T-helper 2 cell treated with Interferon-gamma antibody and Interleukin-4, amounts not matched to agents 100 ng/mL and 5 ng/mL, for 36 hours (primary cell): ENCODE measurements around the gene ATP10A. TPM values are rescaled to one million over a fixed set of nuclear protein-coding genes. Genes with fewer than 3 reads are reported as not detected.
"Not testable (repeated sequence)": the region's sequence is repeated elsewhere in the genome, so short reads cannot be mapped to it uniquely, and the experiment has no call there.

Experiments
- intact Hi-C: fragments of 100-400 bp; cut with micrococcal nuclease; formaldehyde crosslinking; loops from one replicate; pipeline ENCODE4 v1.15.1; 2023
- total RNA-seq: library from RNA; stranded (reverse); gene quantifications from 2 replicates; pipeline ENCODE4 v1.2.3, GENCODE V29; 2022

The ATP10A gene
- total RNA-seq, 1 donor from 2014 or later: 60.2 TPM

DNA sequence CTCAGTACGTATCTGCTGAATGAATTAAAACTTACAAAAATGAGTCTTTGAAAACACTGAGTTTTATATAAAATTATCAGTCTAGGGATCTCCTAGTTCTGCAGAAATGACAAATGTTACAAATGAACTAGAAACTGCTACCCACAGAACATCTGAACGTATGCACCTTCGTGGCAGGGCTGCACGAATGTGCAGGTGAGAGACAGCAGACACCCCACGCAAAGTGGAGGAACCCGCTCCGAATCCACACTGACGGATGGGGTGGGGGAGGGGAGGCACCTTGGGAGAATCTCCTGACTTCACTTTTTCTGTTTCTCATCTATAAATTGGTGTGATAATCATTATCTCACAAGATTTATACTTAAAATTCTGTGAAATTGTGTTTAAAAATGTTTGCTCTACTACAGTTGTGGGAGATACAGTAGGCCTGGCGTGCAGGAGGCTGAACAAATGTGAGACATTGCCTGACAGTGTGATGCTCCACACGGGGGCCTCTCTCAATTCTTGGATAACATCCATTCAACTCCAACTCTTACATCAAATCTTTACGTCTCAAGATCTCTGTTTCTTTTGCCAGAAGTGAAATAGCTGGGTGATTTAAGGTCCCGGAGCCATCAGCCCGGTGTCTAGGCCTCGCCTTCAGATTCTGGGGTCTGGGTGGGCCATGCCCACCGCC, 86.9 kb downstream of the ATP10A start:
- intact Hi-C loops: no loop called here

- intact Hi-C loops: no loop called here
These were observed 87.7 kb downstream of the ATP10A start for GRCh38 chr15:25775317-25775912.

GRCh38 chr15:25774871-25775270, 88.3 kb downstream of the ATP10A start:
- intact Hi-C loops: no loop called here

DNA sequence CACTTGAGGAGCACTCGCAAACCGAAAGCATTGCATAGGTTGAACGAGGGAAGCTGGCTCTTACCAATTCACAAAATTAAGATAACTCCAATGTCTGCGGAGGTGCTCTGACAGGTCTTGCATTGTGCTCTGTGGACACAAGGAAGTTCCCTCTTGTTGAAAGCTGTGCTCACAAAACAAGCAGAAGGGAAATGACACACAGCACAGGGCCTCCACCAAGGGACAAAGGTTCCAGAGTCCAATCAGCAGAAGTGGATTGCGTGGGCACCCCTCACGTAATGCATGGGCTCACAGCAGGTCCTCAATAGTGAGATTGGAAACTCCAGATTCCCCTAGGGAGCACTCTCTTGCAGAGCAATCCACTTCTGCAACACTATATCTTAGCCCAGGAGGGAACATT, 89.9 kb downstream of the ATP10A start:
- intact Hi-C loops: no loop called here

DNA sequence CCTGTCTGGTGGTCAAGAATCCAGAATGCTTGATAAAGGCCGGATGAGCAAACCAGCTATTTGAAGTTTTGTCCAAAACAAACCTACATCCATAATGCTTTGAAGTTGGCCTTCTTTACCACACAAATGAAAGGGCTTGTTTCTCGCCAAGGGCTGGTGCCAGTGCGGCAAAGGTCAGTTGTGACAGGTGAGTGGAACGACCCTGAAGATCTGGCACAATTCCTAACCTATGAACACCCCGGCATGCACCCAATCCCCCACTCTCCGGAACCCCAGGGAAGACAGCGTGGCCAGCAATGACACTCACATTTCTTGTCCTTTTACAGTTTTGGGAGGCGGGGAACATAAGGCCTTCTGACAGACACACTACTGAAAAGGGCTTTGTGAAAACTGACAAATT, 90.6 kb downstream of the ATP10A start:
- intact Hi-C loops: no loop called here

DNA sequence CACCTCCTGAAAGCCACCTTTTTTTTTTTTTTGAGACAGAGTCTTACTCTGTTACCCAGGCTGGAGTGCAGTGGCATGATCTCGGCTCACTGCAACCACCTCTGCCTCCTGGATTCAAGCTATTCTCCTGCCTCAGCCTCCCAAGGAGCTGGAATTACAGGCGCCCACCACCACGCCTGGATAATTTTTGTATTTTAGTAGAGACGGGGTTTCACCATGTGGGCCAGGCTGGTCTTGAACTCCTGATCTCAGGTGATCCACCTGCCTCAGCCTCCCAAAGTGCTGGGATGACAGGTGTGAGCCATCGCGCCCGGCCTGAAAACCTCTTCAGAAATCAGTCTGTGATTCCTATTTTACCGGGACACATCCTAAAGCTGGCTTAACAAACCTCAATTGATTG, 91.4 kb downstream of the ATP10A start:
- intact Hi-C loops: not testable (repeated sequence)

GRCh38 chr15:25771338-25771706, 91.8 kb downstream of the ATP10A start:
- intact Hi-C loops: no loop called here

DNA sequence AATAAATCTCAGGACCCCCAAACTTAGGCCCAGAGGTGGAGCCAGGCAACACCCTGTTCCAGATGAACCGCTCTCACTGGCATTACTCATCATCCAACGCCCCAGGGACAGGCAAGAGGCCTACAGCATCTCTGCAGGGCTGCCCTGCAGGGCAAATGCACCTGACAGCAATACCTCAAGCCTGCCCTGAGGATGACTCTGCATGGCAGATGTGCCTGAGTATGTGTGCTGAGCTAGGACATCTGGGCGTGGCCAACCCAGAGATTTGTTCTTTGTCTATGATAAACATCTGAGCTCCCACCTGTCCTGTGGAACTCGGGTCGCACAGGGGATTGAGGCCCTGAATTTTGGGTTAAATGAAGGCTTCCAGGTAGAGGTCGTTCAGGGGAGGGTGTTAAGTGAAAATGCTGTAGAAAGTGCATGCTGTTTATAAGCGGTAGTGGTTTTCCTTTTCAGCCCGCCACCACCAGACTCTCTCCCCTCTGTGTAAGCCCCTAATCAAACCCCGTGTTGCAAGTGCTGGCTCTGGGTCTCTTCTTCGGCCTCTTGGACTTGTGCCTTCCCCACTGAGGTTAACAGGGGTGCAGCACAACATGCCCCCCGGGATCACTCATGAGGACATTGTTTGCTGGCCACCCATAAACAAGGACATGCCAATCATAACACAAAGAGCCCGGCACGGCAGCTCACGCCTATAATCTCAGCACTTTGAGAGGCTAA, 92.3 kb downstream of the ATP10A start:
- intact Hi-C loops: no loop called here

DNA sequence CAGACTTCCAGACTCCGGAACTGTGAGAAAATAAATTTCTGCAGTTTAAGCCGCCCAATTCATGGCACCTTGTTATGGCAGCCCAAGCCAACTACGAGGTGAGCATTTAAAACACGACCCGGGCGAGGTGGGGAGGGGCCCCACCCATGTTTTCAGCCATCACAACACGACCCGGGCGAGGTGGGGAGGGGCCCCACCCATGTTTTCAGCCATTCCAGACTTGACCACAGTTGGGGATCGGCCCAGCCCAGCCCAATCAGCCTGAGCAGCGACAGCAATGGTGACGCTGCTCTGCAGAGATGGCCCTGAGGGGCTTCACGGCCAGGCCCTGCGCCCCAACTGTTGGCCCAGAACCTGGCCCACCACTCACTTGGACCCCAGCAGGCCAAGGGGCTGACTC, 93.1 kb downstream of the ATP10A start:
- intact Hi-C loops: no loop called here

GRCh38 chr15:25768271-25768670, 94.9 kb downstream of the ATP10A start:
- intact Hi-C loops: no loop called here

DNA sequence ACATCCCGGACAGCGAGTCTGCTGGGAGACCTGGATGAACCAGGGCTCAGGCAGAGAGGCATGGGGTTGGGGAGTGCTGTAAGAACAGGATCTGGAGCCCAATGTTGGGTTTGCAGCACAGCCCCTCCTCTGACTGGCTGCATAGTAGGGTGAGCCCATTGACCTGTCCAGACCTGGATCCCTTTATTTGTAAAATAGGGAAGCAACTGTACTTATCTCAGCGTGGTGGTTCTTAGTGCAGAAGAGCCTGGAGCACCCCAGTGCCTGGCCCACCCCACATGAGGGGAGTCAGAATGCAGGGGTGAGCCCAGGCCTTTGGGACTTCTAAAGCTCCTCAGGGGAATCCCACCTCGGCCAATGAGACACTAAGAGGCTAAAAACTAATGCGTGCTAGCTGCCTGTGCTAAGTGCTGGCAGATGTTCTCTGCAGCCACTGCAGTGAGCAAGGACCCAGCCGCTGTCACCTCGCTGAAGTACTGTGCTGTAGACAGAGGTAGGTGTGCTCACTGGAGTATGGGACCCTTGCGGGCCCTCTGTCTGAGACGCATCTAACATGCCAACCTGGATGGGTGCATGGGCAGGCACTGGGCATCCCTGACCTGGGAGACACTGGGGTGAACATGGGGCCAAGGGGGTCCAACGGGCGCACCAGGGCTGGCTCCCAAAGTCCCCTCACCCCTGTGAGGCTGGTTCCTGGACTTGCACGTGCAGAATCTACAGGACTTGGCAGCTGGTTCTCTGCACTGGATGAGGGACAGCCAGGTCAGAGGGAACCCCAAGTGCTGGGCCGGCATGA, 95.6 kb downstream of the ATP10A start:
- intact Hi-C loops: no loop called here

DNA sequence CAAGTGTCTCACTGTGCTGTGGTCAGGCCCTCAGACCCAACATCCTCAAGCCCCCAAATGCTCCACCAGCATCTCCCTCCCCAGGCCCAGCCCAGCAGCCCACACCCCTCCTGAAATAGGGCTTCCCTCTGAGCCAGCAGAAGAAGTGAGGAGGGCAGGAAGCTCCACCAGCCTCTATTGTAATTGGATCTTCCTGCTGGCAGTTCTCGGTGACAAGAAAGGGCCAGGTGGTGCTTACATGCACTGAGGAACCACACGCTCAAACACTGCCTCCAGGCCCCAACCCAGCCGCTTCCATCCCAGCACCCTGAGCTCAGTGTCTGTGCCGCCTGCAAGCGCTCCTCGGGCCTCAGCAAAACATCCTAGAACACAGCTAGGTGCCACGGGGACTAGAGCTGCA, 96.7 kb downstream of the ATP10A start:
- intact Hi-C loops: no loop called here

DNA sequence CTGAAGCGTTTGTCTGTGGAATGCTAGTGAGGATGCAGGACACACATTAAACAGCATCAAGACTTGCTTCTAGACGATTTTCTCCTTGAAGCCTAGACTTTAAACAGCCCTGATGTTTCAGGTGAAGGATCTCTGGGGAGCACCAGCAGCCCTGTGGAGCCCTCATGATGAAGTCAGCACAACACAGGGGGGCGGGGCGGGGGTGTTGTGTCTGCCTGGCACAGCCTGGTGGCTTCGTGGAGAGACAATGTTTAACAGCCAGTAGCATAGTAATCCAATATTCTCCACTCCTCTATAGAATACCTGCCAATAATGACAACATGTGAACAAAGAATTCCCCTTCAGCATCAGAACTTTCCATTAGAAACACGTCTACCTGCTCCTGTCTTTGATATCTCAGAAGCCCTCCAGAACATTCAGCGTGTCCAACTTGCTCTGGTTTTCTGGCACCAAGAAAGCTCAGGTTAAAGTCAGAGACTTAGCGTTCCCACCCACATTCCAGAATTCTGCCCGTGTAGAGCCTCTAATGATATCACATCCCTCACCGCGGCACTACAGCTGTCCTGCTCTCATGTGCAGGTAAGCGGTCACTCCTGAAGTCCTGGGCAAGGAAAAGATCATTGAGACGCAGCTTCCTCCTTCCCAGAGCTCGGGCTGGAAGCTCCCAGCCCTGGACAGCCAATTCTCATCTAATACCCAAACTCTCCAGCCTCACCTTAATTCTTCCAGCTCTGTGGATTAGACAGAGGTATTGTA, 98.0 kb downstream of the ATP10A start:
- intact Hi-C loops: no loop called here

DNA sequence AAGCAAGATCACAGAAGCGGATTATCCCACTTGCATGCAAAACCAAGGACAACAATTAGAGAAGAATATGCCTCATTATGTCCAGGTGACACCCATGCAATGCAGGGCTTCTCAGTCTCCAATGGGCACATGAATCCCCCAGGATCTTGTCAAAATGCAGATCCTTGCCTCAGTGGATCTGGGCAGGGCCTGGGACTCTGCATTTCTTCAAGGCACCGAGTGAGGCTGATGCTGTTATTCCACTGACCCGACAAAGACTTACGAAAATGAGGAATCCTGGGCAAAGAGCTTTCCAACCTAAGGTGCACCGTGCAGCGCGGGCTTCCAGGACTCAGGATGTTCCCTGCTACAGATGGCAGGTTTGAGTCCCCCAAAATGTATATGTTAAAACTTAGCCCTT, 99.2 kb downstream of the ATP10A start:
- intact Hi-C loops: no loop called here

DNA sequence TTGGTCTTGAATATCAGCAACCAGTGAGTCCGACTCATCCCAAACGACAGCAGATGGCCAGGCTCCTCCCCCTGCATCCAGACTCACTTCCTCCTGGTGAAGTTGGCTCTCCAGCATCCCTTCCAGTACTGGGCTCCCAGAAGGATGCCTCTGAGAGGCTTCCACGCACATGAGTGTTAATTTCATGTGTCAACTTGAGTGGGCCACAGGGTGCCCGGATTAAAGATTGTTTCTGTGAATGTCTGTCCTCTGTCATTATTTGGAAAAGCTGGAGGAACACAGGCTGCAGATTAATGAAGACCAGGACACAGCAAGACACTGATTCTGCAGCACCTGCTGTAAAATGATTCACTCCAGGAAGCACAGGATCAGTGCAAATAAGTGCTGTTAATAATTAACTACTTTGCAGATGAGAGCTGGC, 99.8 kb downstream of the ATP10A start:
- intact Hi-C loops: no loop called here

DNA sequence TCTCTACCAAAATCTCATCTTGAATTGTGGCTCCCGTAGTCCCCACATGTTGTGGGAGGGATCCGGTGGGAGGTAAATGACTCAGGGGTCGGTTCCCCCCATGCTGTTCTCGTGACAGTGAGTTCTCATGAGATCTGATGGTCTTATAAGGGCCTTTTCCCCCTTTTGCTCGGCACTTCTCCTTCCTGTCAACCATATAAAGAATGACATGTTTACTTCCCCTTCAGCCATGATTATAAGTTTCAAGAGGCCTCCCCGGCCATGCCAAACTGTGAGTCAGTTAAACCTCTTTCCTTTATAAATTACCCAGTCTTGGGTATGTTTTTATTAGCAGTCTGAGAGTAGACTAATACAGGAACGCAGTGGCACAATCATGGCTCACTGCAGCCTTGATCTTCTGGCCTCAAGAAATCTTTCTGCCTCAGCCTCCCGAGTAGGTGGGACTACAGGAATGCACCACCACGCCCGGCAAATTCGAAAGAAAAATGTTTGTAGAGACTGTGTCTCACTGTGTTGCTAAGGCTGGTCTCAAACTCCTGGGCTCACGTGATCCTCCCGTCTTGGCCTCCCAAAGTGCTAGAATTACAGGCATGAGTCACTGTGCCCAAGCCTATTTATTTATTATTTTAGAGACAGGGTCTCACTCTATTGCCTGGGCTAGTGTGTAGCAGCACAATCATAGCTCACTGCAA, 101.0 kb downstream of the ATP10A start:
- intact Hi-C loops: no loop called here

- intact Hi-C loops: no loop called here
These were observed 103.7 kb downstream of the ATP10A start for GRCh38 chr15:25759421-25759820.

GRCh38 chr15:25758612-25759011, 104.5 kb downstream of the ATP10A start:
- intact Hi-C loops: not testable (repeated sequence)

- intact Hi-C loops: no loop called here
These were observed 119.4 kb downstream of the ATP10A start for GRCh38 chr15:25743548-25744275.
